ENCODE results near the gene ELOVL5.

- TF ChIP-seq POLR2AphosphoS5 (IDR thresholded peaks at IDR 0.05; ENCODE audit: low read depth, low read length) = no peak
- no peak for TF ChIP-seq TAF1 (IDR thresholded peaks at IDR 0.05; ENCODE audit: borderline replicate concordance, insufficient read depth, low read length)
- TF ChIP-seq REST (IDR thresholded peaks at IDR 0.05; ENCODE audit: insufficient read depth in 1 of 2, low read depth in 2 of 2, low read length in 2 of 2) = no peak
These were observed 90.0 kb downstream of the ELOVL5 start for GRCh38 chr6:53258774-53259155.
